Gastroesophageal sphincter (tissue), 4 donors: ENCODE measurements around the gene GP5. TPM values are rescaled to one million over a fixed set of nuclear protein-coding genes. Genes with fewer than 3 reads are reported as not detected.

Source experiments
- ATAC-seq: fragments of 150-250 bp; one replicate; pipeline ENCODE4 v1.9.1; 2016; ENCODE audit warnings: mild to moderate bottlenecking, moderate library complexity
- H3K27ac ChIP-seq, 4 donors: fragments of 200-600 bp; sonication (generic) in 3 of 4; 1 replicate in 3 of 4; 2 replicates in 1 of 4; pipeline ENCODE4 v1.5.1; 2016 to 2019
- H3K27me3 ChIP-seq: fragments of 200-600 bp; sonication (generic); one replicate; pipeline ENCODE4 v1.5.1; 2019
- H3K36me3 ChIP-seq, 2 donors: fragments of 200-600 bp; sonication (generic); one replicate each; pipeline ENCODE4 v1.5.1; 2019; ENCODE audit warnings: control low read depth in 1 of 2
- H3K4me1 ChIP-seq, 3 donors: fragments of 200-600 bp; sonication (generic); 1 replicate in 2 of 3; 2 replicates in 1 of 3; pipeline ENCODE4 v1.5.1; 2016 to 2019; ENCODE audit warnings: control low read depth in 2 of 3
- H3K4me3 ChIP-seq, 2 donors: fragments of 200-600 bp; sonication (generic); one replicate each; pipeline ENCODE4 v1.5.1; 2019; ENCODE audit warnings: mild to moderate bottlenecking in 1 of 2, moderate library complexity in 1 of 2
- H3K9me3 ChIP-seq, 3 donors: fragments of 200-600 bp; sonication (generic); one replicate each; pipeline ENCODE4 v1.5.1; 2017 to 2019; ENCODE audit warnings: control low read depth in 2 of 3
- CTCF ChIP-seq, 4 experiments: fragments of 200-600 bp in 2 of 4; fragments of 450-650 bp in 2 of 4; sonication (generic) in 1 of 4; IDR thresholded peaks; one replicate each; pipeline ENCODE4 v1.5.1; 2017 to 2019; ENCODE audit warnings: antibody characterized with exemption in 4 of 4, mild to moderate bottlenecking in 2 of 4, moderate library complexity in 2 of 4
- EP300 ChIP-seq: sonication (generic); formaldehyde crosslinking; IDR thresholded peaks from one replicate; pipeline ENCODE4 v1.6.1; 2017; ENCODE audit warnings: antibody characterized with exemption, mild to moderate bottlenecking
- POLR2A ChIP-seq, 2 donors: fragments of 450-650 bp; IDR thresholded peaks; one replicate each; pipeline ENCODE4 v1.6.1; 2017; ENCODE audit warnings: antibody characterized with exemption in 2 of 2, mild to moderate bottlenecking in 2 of 2, moderate library complexity in 1 of 2
- POLR2AphosphoS5 ChIP-seq: sonication (generic); formaldehyde crosslinking; IDR thresholded peaks from one replicate; pipeline ENCODE4 v1.6.1; 2017; ENCODE audit warnings: antibody characterized with exemption
- WGBS, 2 donors: methylation state at CpG; one replicate each; pipeline ENCODE4 v1.1.5; 2018; ENCODE audit warnings: low coverage in 1 of 2; 5-methylcytosine and 5-hydroxymethylcytosine counted together
- total RNA-seq, 4 donors: library from RNA; depleted of rRNA; stranded (reverse); fragments of >200 nt; gene quantifications; one replicate each; pipeline ENCODE4 v1.1.0, GENCODE V29; 2016

Gene GP5
- total RNA-seq, 4 donors from 2014 or later: 0.31 TPM; not detected in 3

DNA sequence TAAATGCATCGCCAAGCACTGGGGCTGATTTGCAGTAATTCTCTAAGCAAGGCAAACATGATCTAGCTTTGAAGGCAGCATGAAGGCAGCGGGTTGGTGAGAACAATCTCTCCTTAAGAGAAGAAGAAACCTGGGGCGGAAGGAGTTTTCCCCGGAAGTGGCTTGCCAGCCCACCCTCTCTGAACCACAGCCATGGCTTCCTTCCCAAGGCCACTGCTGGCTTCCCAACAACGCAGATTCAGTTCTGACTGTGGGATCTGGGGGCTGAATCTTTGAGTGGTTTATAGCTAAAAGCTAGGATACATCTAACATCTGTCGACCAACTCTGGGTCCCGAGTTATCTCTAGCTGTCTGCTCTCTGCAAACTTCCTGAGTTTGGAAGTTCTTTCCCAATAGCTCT, 43.7 kb downstream of the GP5 start:
- Histone ChIP-seq H3K36me3 (no peaks in the 10 kb centered on the region), H3K4me1 (no peaks in the 10 kb centered on the region), H3K27ac (no peak overlapping the region), H3K27me3 (peaks cover 17% of the 10 kb centered on the region), H3K4me3 (no peak overlapping the region), H3K9me3 (no peaks in the 10 kb centered on the region)
- 55 to 69% methylated on average over 3 to 7 of the region's 7 CpGs for WGBS, 2 donors
- ATAC-seq: no peak
- no peak for TF ChIP-seq POLR2AphosphoS5
- TF ChIP-seq CTCF (IDR thresholded peaks at IDR 0.05): no peak
- no peak for TF ChIP-seq EP300
- TF ChIP-seq POLR2A (IDR thresholded peaks at IDR 0.05): no peak

DNA sequence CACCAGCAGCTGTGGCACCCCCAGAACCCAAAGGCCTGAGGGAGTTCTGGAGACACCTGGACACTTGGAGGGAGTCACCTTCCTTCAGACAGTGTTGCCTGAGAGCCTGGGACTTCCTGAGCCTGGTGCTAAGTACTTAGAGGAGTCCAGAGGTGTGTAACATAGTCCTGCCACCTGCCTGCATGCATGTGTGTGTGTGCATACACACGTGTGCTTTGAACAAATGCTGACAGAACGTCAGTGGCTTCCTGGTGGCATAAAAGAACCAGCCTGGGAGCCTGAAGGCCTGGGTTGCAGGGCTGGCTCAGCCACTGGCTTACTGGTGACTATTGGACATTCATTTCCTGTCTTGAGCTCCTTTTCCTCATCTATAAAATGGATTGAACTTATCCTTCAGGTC, 44.8 kb downstream of the GP5 start:
- Histone ChIP-seq H3K4me3 (no peak overlapping the region), H3K27me3 (peaks cover 12% of the 10 kb centered on the region), H3K36me3 (no peaks in the 10 kb centered on the region), H3K9me3 (no peaks in the 10 kb centered on the region), H3K27ac (no peak overlapping the region), H3K4me1 (no peaks in the 10 kb centered on the region)
- 92 to 94% methylated on average over 2 of the region's 2 CpGs for WGBS, 2 donors
- no peak for ATAC-seq
- TF ChIP-seq POLR2AphosphoS5: no peak

DNA sequence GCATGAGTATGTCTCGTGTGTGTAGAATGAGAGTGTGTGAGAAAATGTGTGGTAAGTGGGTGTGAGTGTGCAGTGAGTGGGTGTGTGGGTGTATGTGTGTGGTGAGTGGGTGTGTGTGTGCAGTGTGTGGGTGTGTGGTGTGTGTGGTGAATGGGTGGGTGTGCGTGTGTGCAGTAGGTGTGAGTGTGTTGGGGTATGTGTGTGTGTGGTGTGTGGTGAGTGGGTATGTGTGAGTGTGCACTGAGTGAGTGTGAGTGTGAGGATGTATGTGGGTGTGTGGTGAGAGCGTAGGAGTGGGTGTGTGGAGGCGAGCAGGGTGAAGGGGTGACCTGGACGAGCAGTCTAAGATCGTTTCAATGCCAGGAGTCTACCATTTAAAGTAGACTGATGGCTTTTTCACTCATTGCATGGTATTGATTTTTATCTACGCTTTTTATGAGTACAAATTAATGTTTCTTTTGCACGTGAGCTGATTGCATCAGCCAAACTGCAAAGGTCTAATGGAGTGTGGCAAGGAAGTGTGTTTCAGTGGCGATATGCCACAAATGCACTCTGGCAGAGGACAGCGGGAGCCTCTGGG, 46.3 kb downstream of the GP5 start:
- ATAC-seq: no peak
- H3K27me3 ChIP-seq: peaks cover 5% of the 10 kb centered on the region
- no peak for TF ChIP-seq POLR2A (IDR thresholded peaks at IDR 0.05)
- TF ChIP-seq CTCF (IDR thresholded peaks at IDR 0.05): no peak
- no peak for TF ChIP-seq POLR2AphosphoS5
- no peak for TF ChIP-seq EP300
- no peaks in the 10 kb centered on the region for H3K9me3 ChIP-seq
- no peaks in the 10 kb centered on the region for H3K36me3 ChIP-seq
- H3K4me1 ChIP-seq: no peaks in the 10 kb centered on the region
- WGBS, 2 donors: 87 to 89% methylated on average over 7 to 9 of the region's 10 CpGs
- H3K4me3 ChIP-seq: no peak overlapping the region
- H3K27ac ChIP-seq: no peak overlapping the region

DNA sequence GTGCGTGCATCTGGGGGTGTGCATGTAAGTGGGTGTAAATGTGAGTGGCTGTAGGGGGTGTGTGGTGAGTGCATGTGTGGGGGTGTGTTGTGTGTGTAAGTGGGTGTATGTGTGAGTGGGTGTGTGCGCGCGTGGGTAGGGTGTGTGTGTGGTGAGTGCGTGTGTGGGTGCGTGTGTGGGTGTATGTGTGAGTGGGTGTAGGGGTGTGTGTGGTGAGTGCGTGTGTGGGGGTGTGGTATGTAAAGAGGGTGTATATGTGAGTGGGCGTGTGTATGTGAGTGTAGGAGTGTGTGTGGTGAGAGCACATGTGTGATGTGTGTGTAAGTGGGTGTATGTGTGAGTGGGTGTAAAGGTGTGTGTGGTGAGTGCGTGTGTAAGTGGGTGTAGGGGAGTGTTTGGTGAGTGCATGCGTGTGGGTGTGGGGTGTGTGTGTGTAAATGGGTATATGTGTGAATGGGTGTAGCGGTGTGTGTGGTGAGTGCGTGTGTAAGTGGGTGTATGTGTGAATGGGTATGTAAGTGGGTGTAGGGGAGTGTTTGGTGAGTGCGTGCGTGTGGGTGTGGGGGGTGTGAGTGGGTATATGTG, 47.0 kb downstream of the GP5 start:
- no peak for TF ChIP-seq POLR2AphosphoS5
- no peak for TF ChIP-seq CTCF (IDR thresholded peaks at IDR 0.05)
- TF ChIP-seq POLR2A (IDR thresholded peaks at IDR 0.05): no peak
- TF ChIP-seq EP300: no peak
- H3K36me3 ChIP-seq: no peaks in the 10 kb centered on the region
- no peaks in the 10 kb centered on the region for H3K4me1 ChIP-seq
- peak; percentile 49 for ATAC-seq
- no peak overlapping the region for H3K4me3 ChIP-seq
- peaks cover 5% of the 10 kb centered on the region for H3K27me3 ChIP-seq
- 86 to 89% methylated on average over 13 to 14 of the region's 14 CpGs for WGBS, 2 donors
- H3K9me3 ChIP-seq: no peaks in the 10 kb centered on the region
- no peak overlapping the region for H3K27ac ChIP-seq

- H3K4me3 ChIP-seq: no peak within 1 kb of the TSS
- TF ChIP-seq EP300 (no peak), POLR2AphosphoS5 (no peak), POLR2A (IDR thresholded peaks at IDR 0.05) (no peak), CTCF (IDR thresholded peaks at IDR 0.05) (no peak)
- no peaks in the 10 kb centered on the region for H3K27me3 ChIP-seq
- H3K36me3 ChIP-seq: no peaks in the 10 kb centered on the region
- ATAC-seq: no peak
- no peak within 1 kb of the TSS for H3K27ac ChIP-seq
- 94% methylated on average over 3 of the region's 24 CpGs; no CpG with 5 or more reads in 1 of the 2 donors for WGBS, 2 donors
- no peaks in the 10 kb centered on the region for H3K4me1 ChIP-seq
- no peaks in the 10 kb centered on the region for H3K9me3 ChIP-seq
Observed at GRCh38 chr3:194351080-194351672, 47.9 kb downstream of the GP5 start, which contains the start of gene CPN2. CPN2 (minus strand) TSS chr3:194351328; CDS start chr3:194342702, 8,626 bp downstream.
